Mesothelial cell of epicardium (in vitro differentiated cells): ENCODE data around the gene TMEM223. TPM values are rescaled to one million over a fixed set of nuclear protein-coding genes. Genes with fewer than 3 reads are reported as not detected.

Experiments
- DNase-seq, 2 experiments: peaks; one replicate each; pipeline ENCODE4 v3.0.0; 2021; ENCODE audit warnings: low spot score in 2 of 2; ENCODE audit not compliant: unreplicated experiment in 2 of 2
- H3K27ac Mint-ChIP-seq: 2 replicates; pipeline ENCODE4 v1.8.0; 2021; ENCODE audit warnings: mixed read lengths
- H3K27me3 Mint-ChIP-seq: 2 replicates; pipeline ENCODE4 v1.8.0; 2021; ENCODE audit warnings: low read depth, mixed read lengths
- H3K36me3 Mint-ChIP-seq: 2 replicates; pipeline ENCODE4 v1.8.0; 2021; ENCODE audit warnings: mixed read lengths
- H3K4me1 Mint-ChIP-seq: 2 replicates; pipeline ENCODE4 v1.8.0; 2021; ENCODE audit warnings: mixed read lengths
- H3K4me3 Mint-ChIP-seq: 2 replicates; pipeline ENCODE4 v1.8.0; 2021; ENCODE audit warnings: mild to moderate bottlenecking, moderate library complexity, mixed read lengths
- H3K9me3 Mint-ChIP-seq: 2 replicates; pipeline ENCODE4 v1.8.0; 2021; ENCODE audit warnings: mixed read lengths
- CTCF ChIP-seq: fragments of 200-600 bp; sonication (generic); IDR thresholded peaks from one replicate; pipeline ENCODE4 v1.5.0; 2021; ENCODE audit warnings: antibody characterized with exemption; ENCODE audit not compliant: unreplicated experiment
- total RNA-seq: library from RNA; stranded (reverse); gene quantifications from 3 replicates; pipeline ENCODE4 v1.2.1, GENCODE V29; 2021

The TMEM223 gene
- total RNA-seq, 1 donor from 2014 or later = 17.4 TPM

DNA sequence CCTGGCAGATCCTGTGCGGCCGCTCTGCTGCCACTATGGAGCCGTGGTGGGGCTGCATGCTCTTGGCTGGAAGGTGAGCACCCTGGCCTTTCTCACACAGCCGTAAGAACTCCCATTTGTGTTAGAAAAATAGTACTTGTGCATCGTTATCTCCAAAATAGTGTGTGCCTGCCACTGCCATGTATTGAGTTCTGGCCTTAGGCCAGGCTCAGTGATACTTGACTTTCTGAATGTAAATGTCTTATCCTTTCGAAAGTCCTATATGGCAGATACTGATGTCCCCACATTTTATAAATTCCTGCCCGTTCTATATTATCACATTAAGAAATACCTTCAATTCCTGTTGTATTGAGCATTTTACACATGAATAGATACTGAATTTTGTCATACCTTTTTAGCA is 9.1 kb downstream of the TMEM223 start:
- Mint-ChIP-seq H3K27ac (no peak overlapping the region), H3K9me3 (no peaks in the 10 kb centered on the region)

DNA sequence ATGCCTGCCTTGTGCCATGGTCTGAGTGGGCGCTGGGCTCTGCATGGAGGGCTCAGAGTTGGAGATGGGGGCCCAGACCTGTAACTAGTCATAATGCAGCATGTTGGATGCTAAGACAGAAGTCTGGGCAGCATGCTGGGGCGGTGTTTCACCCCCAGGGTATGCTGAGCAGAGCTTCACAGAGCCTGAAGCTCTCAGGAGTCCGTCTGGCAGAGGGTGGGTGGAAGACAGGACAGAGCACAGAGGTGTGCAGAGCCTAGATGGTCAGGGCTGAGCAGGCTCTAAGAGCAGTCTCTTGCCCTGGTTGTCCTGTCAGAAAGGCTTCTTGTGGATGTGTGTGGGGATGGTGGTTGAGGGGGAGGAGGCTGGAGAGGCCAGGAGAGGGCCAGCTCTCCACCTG is 13.4 kb downstream of the TMEM223 start:
- Mint-ChIP-seq H3K27ac (no peak overlapping the region), H3K9me3 (no peaks in the 10 kb centered on the region), H3K27me3 (no peaks in the 10 kb centered on the region), H3K4me1 (no peaks in the 10 kb centered on the region), H3K4me3 (no peak overlapping the region), H3K36me3 (peaks cover 31% of the 10 kb centered on the region)
- no peak for TF ChIP-seq CTCF
- DNase-seq = no peak

More for the DNA sequence above, 9.1 kb downstream of the TMEM223 start:
- no peak for DNase-seq
- no peak for TF ChIP-seq CTCF
- Mint-ChIP-seq H3K4me3 (no peak overlapping the region), H3K36me3 (peaks cover 22% of the 10 kb centered on the region), H3K4me1 (peaks cover 10% of the 10 kb centered on the region), H3K27me3 (no peaks in the 10 kb centered on the region)

- peaks cover 26% of the 10 kb centered on the region for H3K36me3 Mint-ChIP-seq
- no peaks in the 10 kb centered on the region for H3K4me1 Mint-ChIP-seq
- TF ChIP-seq CTCF = no peak
- H3K27me3 Mint-ChIP-seq = no peaks in the 10 kb centered on the region
- no peaks in the 10 kb centered on the region for H3K9me3 Mint-ChIP-seq
- H3K27ac Mint-ChIP-seq = no peak overlapping the region
- no peak for DNase-seq
- H3K4me3 Mint-ChIP-seq = no peak overlapping the region
Observed at GRCh38 chr11:62777389-62777788, 14.4 kb downstream of the TMEM223 start.

DNA sequence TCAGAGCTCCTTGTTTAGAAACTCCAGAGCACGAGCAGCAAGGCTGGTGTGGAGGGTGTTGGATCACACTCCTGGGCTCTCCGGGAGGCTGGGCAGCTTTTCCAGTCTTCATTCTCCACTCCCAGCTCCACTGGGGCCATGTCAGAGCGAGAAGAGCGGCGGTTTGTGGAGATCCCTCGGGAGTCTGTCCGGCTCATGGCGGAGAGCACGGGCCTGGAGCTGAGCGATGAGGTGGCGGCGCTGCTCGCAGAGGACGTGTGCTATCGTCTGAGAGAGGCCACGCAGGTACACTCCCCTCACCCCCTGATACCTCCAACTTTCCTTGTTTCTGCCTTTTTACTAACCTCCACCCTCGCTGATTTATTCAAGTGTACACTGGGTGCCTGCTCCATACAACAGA is 16.2 kb downstream of the TMEM223 start:
- Mint-ChIP-seq H3K27ac (no peak overlapping the region), H3K9me3 (no peaks in the 10 kb centered on the region), H3K36me3 (peaks cover 24% of the 10 kb centered on the region), H3K4me1 (peaks cover 8% of the 10 kb centered on the region), H3K27me3 (no peaks in the 10 kb centered on the region), H3K4me3 (no peak overlapping the region)
- DNase-seq = no peak
- no peak for TF ChIP-seq CTCF

DNA sequence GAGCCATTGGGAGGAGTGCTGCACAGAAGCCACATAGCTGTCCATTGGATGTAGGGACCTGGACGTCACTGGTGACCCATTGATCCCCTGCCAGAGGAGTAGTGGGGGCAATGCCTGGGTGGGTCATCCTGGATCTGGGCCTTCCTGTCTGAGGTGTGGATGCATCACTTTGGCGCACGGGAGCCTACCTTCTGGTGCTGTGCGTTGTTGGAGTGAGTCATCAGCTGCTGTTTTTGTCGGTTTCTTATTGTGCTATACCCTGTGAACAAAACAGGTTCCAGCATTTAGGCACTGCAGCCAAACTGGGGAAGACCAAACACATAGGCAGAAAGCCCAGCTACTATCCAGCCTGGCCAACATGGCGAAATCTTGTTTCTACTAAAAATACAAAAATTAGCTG is 17.4 kb downstream of the TMEM223 start:
- H3K4me3 Mint-ChIP-seq = no peak overlapping the region
- TF ChIP-seq CTCF = no peak
- no peaks in the 10 kb centered on the region for H3K9me3 Mint-ChIP-seq
- peaks cover 18% of the 10 kb centered on the region for H3K4me1 Mint-ChIP-seq
- no peaks in the 10 kb centered on the region for H3K27me3 Mint-ChIP-seq
- peaks cover 21% of the 10 kb centered on the region for H3K36me3 Mint-ChIP-seq
- H3K27ac Mint-ChIP-seq = no peak overlapping the region
- DNase-seq = no peak
